GM18498 (cell line): ENCODE measurements around the gene BCL2L11.

Experiments
- ATAC-seq: cut with Tn5 transposase; IDR thresholded peaks from one replicate; pipeline ENCODE4 v1.9.1; 2021; ENCODE audit warnings: mild to moderate bottlenecking, moderate library complexity; ENCODE audit not compliant: unreplicated experiment

The BCL2L11 gene

GRCh38 chr2:111117598-111118480, 2.9 kb upstream of the BCL2L11 start:
- ATAC-seq = no peak

- no peak for ATAC-seq
Observed at GRCh38 chr2:111118481-111118980, 2.2 kb upstream of the BCL2L11 start.

GRCh38 chr2:111118981-111119821, 1.5 kb upstream of the BCL2L11 start:
- ATAC-seq = no peak

- no peak for ATAC-seq
Observed at GRCh38 chr2:111119822-111120252, 877 bp upstream of the BCL2L11 start.

GRCh38 chr2:111121028-111121827, 514 bp downstream of the BCL2L11 start:
- peak; percentile 4 for ATAC-seq

- ATAC-seq = peak; percentile 54
Observed at GRCh38 chr2:111121828-111122630, 1.3 kb downstream of the BCL2L11 start.

GRCh38 chr2:111122631-111123421, 2.1 kb downstream of the BCL2L11 start:
- ATAC-seq = no peak

GRCh38 chr2:111123751-111124150, 3.0 kb downstream of the BCL2L11 start:
- no peak for ATAC-seq

- no peak for ATAC-seq
Observed at GRCh38 chr2:111126581-111126980, 5.9 kb downstream of the BCL2L11 start.

GRCh38 chr2:111127351-111127750, 6.6 kb downstream of the BCL2L11 start:
- no peak for ATAC-seq

- no peak for ATAC-seq
Observed at GRCh38 chr2:111128096-111128495, 7.4 kb downstream of the BCL2L11 start.

GRCh38 chr2:111133603-111134002, 12.9 kb downstream of the BCL2L11 start:
- no peak for ATAC-seq

GRCh38 chr2:111134055-111134454, 13.3 kb downstream of the BCL2L11 start:
- ATAC-seq = no peak

GRCh38 chr2:111135237-111135909, 14.7 kb downstream of the BCL2L11 start:
- ATAC-seq = no peak

- no peak for ATAC-seq
Observed at GRCh38 chr2:111135910-111136297, 15.2 kb downstream of the BCL2L11 start.

GRCh38 chr2:111138839-111139238, 18.1 kb downstream of the BCL2L11 start:
- ATAC-seq = no peak

- ATAC-seq = no peak
Observed at GRCh38 chr2:111139637-111140317, 19.1 kb downstream of the BCL2L11 start.

- no peak for ATAC-seq
Observed at GRCh38 chr2:111140815-111141214, 20.1 kb downstream of the BCL2L11 start.
